SH-SY5Y (cell line): ENCODE measurements around the gene MRPL53.
A peak's percentile ranks its signal among the peaks of the same experiment; 100 is the strongest.

Experiments
- GATA2 ChIP-seq: IDR thresholded peaks from 2 replicates; pipeline ENCODE4 v1.6.1; 2011; ENCODE audit warnings: mild to moderate bottlenecking, low read depth, low read length
- GATA3 ChIP-seq: IDR thresholded peaks from 2 replicates; pipeline ENCODE4 v1.6.1; 2011; ENCODE audit warnings: low read depth, mild to moderate bottlenecking, low read length, moderate library complexity

- TF ChIP-seq GATA3, result no peak
- 0 out of 2 replicates have a peak, but pooled peaks have one; percentile 30 for TF ChIP-seq GATA2
Measured at GRCh38 chr2:74482801-74483674, 10.6 kb upstream of the MRPL53 start, which contains the start of the genes CCDC142 and TTC31.
